B cell (primary cell): ENCODE measurements around the gene SLC16A12. TPM values are rescaled to one million over a fixed set of nuclear protein-coding genes. Genes with fewer than 3 reads are reported as not detected.

Experiments
- ATAC-seq: fragments of 200-7000 bp; cut with Tn5 transposase; one replicate; pipeline ENCODE4 v1.10.0; 2021; ENCODE audit warnings: low read depth, mild to moderate bottlenecking, moderate number of reproducible peaks, moderate library complexity
- CTCF ChIA-PET: fragments of 350-600 bp; sonication (Branson Sonifier 250); formaldehyde crosslinking; loops from one replicate; lab custom pipeline; 2021; ENCODE audit warnings: antibody characterized with exemption, inconsistent platforms; lab: Charles Lee
- POLR2A ChIA-PET: fragments of 350-600 bp; sonication (Branson Sonifier 250); formaldehyde crosslinking; loops from one replicate; lab custom pipeline; 2021; ENCODE audit warnings: antibody characterized with exemption; lab: Charles Lee
- DNase-seq: peaks from one replicate; pipeline ENCODE4 v3.0.0; 2013
- H2AFZ ChIP-seq: 2 replicates; pipeline ENCODE4 v1.6.1; 2012; ENCODE audit warnings: mild to moderate bottlenecking, low read depth, low read length; ENCODE audit not compliant: insufficient read depth, poor library complexity, severe bottlenecking
- H3K27ac ChIP-seq, 2 donors: 1 replicate in 1 of 2; 2 replicates in 1 of 2; pipeline ENCODE4 v1.5.1; 2012 to 2013; ENCODE audit warnings: low read length in 2 of 2, mild to moderate bottlenecking in 2 of 2, moderate library complexity in 1 of 2
- H3K27me3 ChIP-seq, 4 experiments: fragments of 200-600 bp in 1 of 4; sonication (generic) in 1 of 4; replicated peaks in 1 of 4; 1 replicate in 2 of 4; 2 replicates in 2 of 4; pipeline versions ENCODE4 v1.6.1 to v1.7.0; 2013 to 2016; ENCODE audit warnings: low read length in 3 of 4, mild to moderate bottlenecking in 2 of 4, mixed read lengths in 1 of 4, moderate library complexity in 1 of 4; ENCODE audit not compliant: insufficient read depth in 4 of 4, control insufficient read depth in 3 of 4; ENCODE audit errors: control extremely low read depth in 1 of 4
- H3K36me3 ChIP-seq, 2 experiments: replicated peaks in 1 of 2; 1 replicate in 1 of 2; 2 replicates in 1 of 2; pipeline versions ENCODE4 v1.6.1 to v1.7.1; 2013; ENCODE audit warnings: low read length in 1 of 2; ENCODE audit not compliant: insufficient read depth in 2 of 2, control insufficient read depth in 1 of 2; ENCODE audit errors: control extremely low read depth in 1 of 2, extremely low read depth in 1 of 2
- H3K4me1 ChIP-seq, 2 donors: fragments of 200-600 bp in 1 of 2; sonication (generic) in 1 of 2; 1 replicate in 1 of 2; 2 replicates in 1 of 2; pipeline versions ENCODE4 v1.5.1 to v1.6.1; 2013 to 2017; ENCODE audit warnings: low read length in 2 of 2; ENCODE audit not compliant: control insufficient read depth in 2 of 2, insufficient read depth in 2 of 2
- H3K4me2 ChIP-seq: replicated peaks from 2 replicates; pipeline ENCODE3; 2012; ENCODE audit warnings: mild to moderate bottlenecking, low read depth, low read length; ENCODE audit not compliant: poor library complexity, severe bottlenecking
- H3K4me3 ChIP-seq, 5 experiments: fragments of 200-600 bp in 1 of 5; sonication (generic) in 1 of 5; 1 replicate in 3 of 5; 2 replicates in 2 of 5; pipeline versions ENCODE4 v1.5.1 to v1.7.0; 2011 to 2016; ENCODE audit warnings: low read length in 4 of 5, mild to moderate bottlenecking in 4 of 5, low read depth in 2 of 5, control low read depth in 1 of 5, moderate library complexity in 1 of 5; ENCODE audit not compliant: insufficient read depth in 1 of 5; ENCODE audit errors: control extremely low read depth in 1 of 5, extremely low read depth in 1 of 5
- H3K79me2 ChIP-seq: fragments of 200-600 bp; sonication (generic); one replicate; pipeline ENCODE4 v1.6.0; 2016; ENCODE audit warnings: low read length; ENCODE audit not compliant: control insufficient read depth, insufficient read depth
- H3K9ac ChIP-seq: fragments of 200-600 bp; sonication (generic); 2 replicates; pipeline ENCODE4 v1.6.1; 2017; ENCODE audit warnings: mild to moderate bottlenecking, low read length, moderate library complexity
- H3K9me3 ChIP-seq, 3 donors: one replicate each; pipeline versions ENCODE4 v1.6.1 to v1.7.1; 2013; ENCODE audit warnings: low read length in 2 of 3; ENCODE audit not compliant: control insufficient read depth in 2 of 3, insufficient read depth in 1 of 3; ENCODE audit errors: control extremely low read depth in 1 of 3
- H4K20me1 ChIP-seq: 2 replicates; pipeline ENCODE4 v1.6.0; 2012; ENCODE audit warnings: mild to moderate bottlenecking, low read length; ENCODE audit not compliant: insufficient read depth, control insufficient read depth, poor library complexity, severe bottlenecking
- H3K27ac Mint-ChIP-seq: one replicate; pipeline ENCODE4 v1.8.0; 2021; ENCODE audit warnings: mixed read lengths
- H3K27me3 Mint-ChIP-seq: one replicate; pipeline ENCODE4 v1.8.0; 2021; ENCODE audit warnings: mixed read lengths
- H3K4me1 Mint-ChIP-seq: one replicate; pipeline ENCODE4 v1.8.0; 2021; ENCODE audit warnings: mixed read lengths
- H3K4me3 Mint-ChIP-seq: one replicate; pipeline ENCODE4 v1.8.0; 2021; ENCODE audit warnings: mixed read lengths
- H3K9me3 Mint-ChIP-seq: one replicate; pipeline ENCODE4 v1.8.0; 2022; ENCODE audit warnings: mixed read lengths; ENCODE audit not compliant: insufficient read depth
- CTCF ChIP-seq: fragments of 200-600 bp; IDR thresholded peaks from one replicate; pipeline ENCODE4 v1.8.0; 2022; ENCODE audit warnings: antibody characterized with exemption, mild to moderate bottlenecking
- EZH2 ChIP-seq: IDR thresholded peaks from 2 replicates; pipeline ENCODE4 v1.6.1; 2012; ENCODE audit warnings: borderline replicate concordance, low read depth, mild to moderate bottlenecking, moderate library complexity, low read length; ENCODE audit not compliant: insufficient read depth, poor library complexity, severe bottlenecking
- WGBS: methylation state at CpG from one replicate; pipeline ENCODE4 v1.1.5; 2013; ENCODE audit warnings: missing lambda C conversion rate; ENCODE audit not compliant: insufficient coverage; 5-methylcytosine and 5-hydroxymethylcytosine counted together
- intact Hi-C: fragments of 100-400 bp; cut with micrococcal nuclease; formaldehyde crosslinking; loops from one replicate; pipeline ENCODE4 v1.10.0; 2022
- polyA plus RNA-seq: library from polyadenylated mRNA; depleted of rRNA; stranded (reverse); fragments of >200 nt; gene quantifications from 2 replicates; pipeline ENCODE4 v1.2.3, GENCODE V29; 2012
- total RNA-seq, 2 donors: library from RNA; stranded (reverse); fragments of 120-200 nt in 1 of 2; gene quantifications; 1 replicate in 1 of 2; 2 replicates in 1 of 2; pipeline versions ENCODE4 v1.2.3 to v1.2.4, GENCODE V29; 2013 to 2022

Gene SLC16A12
- total and polyA plus RNA-seq, 2 donors (not counting 1 experiment from before 2014, with no cell fraction given), result not detected

GRCh38 chr10:89503151-89503550 is 32.2 kb downstream of the SLC16A12 start:
- ChIA-PET POLR2A (no interaction called here), CTCF (no interaction called here)
- no peak for DNase-seq
- H4K20me1 ChIP-seq, result no peaks in the 10 kb centered on the region
- WGBS, result 100% methylated on average over 1 of the region's 3 CpGs
- Mint-ChIP-seq H3K27me3 (peaks cover 14% of the 10 kb centered on the region), H3K4me3 (no peak overlapping the region), H3K4me1 (peaks cover 11% of the 10 kb centered on the region), H3K27ac (no peak overlapping the region), H3K9me3 (no peaks in the 10 kb centered on the region)
- no peak overlapping the region for H2AFZ ChIP-seq
- H3K79me2 ChIP-seq, result no peaks in the 10 kb centered on the region
- no peak overlapping the region for H3K27ac ChIP-seq
- no peak for ATAC-seq
- H3K9me3 ChIP-seq, result peaks cover 0 to 3% (median 0%) of the 10 kb centered on the region in 3 donors
- no peaks in the 10 kb centered on the region for H3K36me3 ChIP-seq
- H3K4me1 ChIP-seq, result peaks cover 3 to 7% of the 10 kb centered on the region in 2 donors
- no peak overlapping the region for H3K9ac ChIP-seq
- TF ChIP-seq EZH2 (no peak), CTCF (no peak)
- intact Hi-C loops, result no loop called here
- no peak overlapping the region for H3K4me2 ChIP-seq
- H3K4me3 ChIP-seq, result no peak overlapping the region
- H3K27me3 ChIP-seq, result peaks cover 0 to 10% (median 0%) of the 10 kb centered on the region in 4 experiments

GRCh38 chr10:89502549-89502948 is 32.8 kb downstream of the SLC16A12 start:
- peaks cover 11% of the 10 kb centered on the region for H3K4me1 Mint-ChIP-seq
- H3K27ac Mint-ChIP-seq, result no peak overlapping the region
- peaks cover 0 to 3% (median 0%) of the 10 kb centered on the region in 3 donors for H3K9me3 ChIP-seq
- no peak for ATAC-seq
- H4K20me1 ChIP-seq, result no peaks in the 10 kb centered on the region
- H3K4me3 ChIP-seq, result no peak overlapping the region
- no peak overlapping the region for H3K4me2 ChIP-seq
- H3K4me1 ChIP-seq, result peaks cover 3 to 7% of the 10 kb centered on the region in 2 donors
- H3K4me3 Mint-ChIP-seq, result no peak overlapping the region
- H3K9ac ChIP-seq, result no peak overlapping the region
- no peak for DNase-seq
- no peaks in the 10 kb centered on the region for H3K79me2 ChIP-seq
- no peak for TF ChIP-seq EZH2
- no peak for TF ChIP-seq CTCF
- H2AFZ ChIP-seq, result no peak overlapping the region
- H3K9me3 Mint-ChIP-seq, result no peaks in the 10 kb centered on the region
- no peaks in the 10 kb centered on the region for H3K36me3 ChIP-seq
- peaks cover 0 to 10% (median 0%) of the 10 kb centered on the region in 4 experiments for H3K27me3 ChIP-seq
- H3K27me3 Mint-ChIP-seq, result peaks cover 14% of the 10 kb centered on the region
- POLR2A ChIA-PET, result no interaction called here
- WGBS, result no CpG with 5 or more reads among the region's 1 CpG
- CTCF ChIA-PET, result no interaction called here
- H3K27ac ChIP-seq, result no peak overlapping the region
- intact Hi-C loops, result no loop called here
